ENCODE measurements around the gene ADAMTS7.
"Not testable (repeated sequence)": the region's sequence is repeated elsewhere in the genome, so short reads cannot be mapped to it uniquely, and the experiment has no call there.

The ADAMTS7 gene

DNA sequence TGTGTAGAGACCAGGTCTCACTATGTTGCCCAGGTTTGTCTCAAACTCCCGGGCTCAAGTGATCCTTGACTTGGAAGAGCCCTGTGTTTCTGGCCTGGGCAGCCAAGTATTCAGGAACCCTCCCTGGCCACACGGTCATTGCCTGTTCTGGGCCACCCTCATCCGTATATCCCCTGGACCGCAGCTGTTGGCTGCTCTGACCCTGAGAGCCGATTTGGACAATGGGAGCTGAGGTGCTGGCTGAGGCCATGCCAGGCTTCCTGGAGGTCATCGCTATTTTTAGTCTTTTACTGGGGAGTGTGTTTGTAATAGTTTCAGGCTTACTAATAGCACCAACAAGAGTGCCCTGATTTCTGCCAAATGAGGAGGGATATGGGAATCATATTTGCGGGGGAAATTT is 60.7 kb downstream of the ADAMTS7 start:
- DNase-seq, result no peak

- DNase-seq, result no peak
Observed at GRCh38 chr15:78749831-78750230, 61.4 kb downstream of the ADAMTS7 start.

DNA sequence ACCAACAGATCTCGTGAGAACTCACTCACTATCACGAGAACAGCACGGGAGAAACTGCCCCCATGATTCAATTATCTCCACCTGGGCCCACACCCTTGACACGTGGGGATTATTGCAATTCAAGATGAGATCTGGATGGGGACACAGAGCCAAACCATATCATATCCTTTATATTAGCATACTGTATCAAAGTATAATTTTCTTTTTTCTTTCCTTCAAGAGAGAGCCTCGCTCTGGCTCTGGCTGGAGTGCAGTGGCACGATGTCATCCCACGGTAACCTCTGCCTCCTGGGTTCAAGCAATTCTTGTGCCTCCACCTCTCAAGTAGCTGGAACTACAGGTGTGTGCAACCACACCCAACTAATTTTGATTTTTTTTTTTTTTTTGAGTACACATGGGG is 63.4 kb downstream of the ADAMTS7 start:
- not testable (repeated sequence) for DNase-seq

- DNase-seq, result not testable (repeated sequence)
Observed at GRCh38 chr15:78741674-78742073, 69.6 kb downstream of the ADAMTS7 start.

DNA sequence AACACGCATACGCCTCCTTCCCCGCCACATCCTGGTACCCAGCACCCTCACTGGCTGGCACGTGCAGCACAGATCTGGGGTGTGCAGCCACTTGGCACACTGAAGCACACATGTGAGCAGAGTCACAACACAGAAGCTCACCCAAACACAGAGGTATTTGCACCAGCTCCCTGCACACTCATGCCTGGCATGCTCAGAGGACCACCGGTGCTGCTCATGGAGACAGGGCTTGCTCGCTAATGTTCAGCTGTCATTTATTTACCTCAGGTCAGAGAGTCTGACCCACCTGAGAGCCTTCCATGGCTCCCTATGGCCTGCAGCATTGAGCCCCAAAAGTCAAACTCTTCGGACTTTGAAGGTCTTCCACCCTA is 70.4 kb downstream of the ADAMTS7 start:
- no peak for DNase-seq

- DNase-seq, result peak; percentile 47 to 87
Observed at GRCh38 chr15:78739996-78740903, 71.0 kb downstream of the ADAMTS7 start.

DNA sequence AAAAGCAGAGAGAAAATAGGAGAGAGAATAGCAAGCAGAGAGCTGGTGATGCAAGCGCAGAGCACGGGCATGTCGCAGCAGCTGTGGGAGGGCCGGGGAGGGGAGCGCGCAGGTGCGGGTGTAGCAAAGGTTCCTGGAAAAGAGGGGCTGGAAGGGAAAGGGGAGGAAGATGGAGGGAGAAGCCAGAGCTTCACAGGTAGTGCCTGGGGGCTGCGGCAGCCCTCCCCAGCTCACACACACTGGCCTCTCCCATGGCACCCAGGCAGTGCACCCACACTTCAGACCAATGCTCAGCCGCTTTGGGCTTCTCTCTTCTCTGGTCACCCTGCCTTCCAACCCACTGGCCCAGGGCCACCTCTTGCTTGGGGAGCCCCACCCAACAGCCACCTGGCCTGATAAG is 72.1 kb downstream of the ADAMTS7 start:
- no peak for DNase-seq

- DNase-seq, result peak; percentile 15 to 54
Observed at GRCh38 chr15:78737931-78738558, 73.2 kb downstream of the ADAMTS7 start.

DNA sequence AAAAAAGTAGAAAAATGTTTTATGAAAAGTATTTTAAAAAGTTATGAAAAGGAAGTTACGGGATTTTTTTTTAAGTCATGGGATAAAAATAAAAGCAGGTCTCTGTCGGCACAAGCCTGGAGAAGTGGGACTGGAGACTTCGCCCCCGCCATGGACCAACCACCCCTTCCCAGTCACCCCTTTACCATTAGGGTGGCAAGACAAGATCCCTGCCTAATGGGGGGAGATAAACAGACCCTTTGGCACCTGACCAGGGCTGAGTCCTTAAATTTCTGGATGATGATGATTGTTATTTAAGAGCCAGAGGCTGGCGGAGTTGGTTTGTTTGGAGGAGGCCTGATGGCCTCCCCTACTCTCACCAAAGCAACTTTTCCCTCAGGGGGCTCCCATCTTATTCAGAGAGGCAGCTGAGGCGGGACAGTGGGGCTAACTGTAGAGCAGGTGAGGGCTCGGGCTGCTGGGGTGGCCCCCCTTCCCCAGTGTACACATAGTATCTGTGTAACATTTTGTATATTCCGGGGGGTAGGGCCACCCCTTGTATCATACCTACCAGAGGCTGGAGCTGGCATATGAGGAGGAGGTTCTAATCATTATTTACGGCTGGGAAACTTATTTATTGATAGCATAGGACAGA is 74.0 kb downstream of the ADAMTS7 start:
- DNase-seq, result no peak

- peak in 1 of 2 experiments; percentile 18 for DNase-seq
Observed at GRCh38 chr15:78736286-78736685, 75.0 kb downstream of the ADAMTS7 start.

DNA sequence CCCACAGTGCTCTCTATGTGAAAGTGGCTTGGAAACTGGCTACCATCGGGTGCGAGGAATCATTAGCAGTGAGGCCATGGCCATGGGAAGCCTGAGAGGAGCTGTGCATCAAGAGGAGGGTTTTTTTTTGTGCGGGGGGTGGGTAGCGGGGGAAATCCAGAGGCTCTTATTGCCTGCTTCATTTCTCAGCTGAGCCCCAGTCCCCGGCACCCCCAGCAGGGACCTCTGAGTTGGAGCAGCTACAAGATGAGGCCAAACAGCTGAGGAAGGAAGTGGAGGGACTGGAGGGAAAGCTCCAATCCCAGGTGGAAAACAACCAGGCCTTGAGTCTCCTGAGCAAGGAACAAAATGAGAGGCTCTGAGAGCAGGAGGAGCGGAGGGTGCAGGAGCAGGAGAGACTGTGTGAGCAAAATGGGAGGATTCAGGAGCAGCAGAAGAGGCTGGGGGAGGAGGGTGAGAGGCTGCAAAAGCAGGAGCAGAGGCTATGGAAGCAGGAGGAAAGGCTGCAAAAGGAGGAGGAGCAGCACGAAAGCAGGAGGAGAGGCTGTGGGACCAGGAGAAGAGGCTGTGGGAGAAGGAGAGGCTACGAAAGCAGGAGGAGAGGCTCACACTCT is 76.7 kb downstream of the ADAMTS7 start:
- no peak for DNase-seq

DNA sequence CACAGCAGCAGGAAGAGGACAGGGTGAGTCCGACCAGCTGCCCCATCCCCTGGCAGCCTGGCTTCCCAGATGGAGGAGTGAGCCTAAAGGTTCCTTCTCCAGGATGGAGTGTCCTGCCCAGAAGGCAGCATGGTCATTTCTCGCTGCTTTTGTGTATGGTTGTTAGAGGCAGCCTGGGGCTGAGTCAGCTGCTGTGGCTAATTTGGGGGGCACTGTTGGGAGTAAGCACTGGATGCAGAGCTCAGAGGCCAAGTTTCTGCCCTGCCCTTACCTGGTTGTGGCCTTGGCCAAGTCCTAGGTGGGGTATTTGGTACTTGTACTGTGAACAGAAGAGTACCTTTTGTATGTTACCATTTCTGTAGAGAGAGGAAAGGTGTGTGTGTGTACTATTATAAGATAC is 78.6 kb downstream of the ADAMTS7 start:
- DNase-seq, result no peak

GRCh38 chr15:78730955-78731354 is 80.3 kb downstream of the ADAMTS7 start:
- no peak for DNase-seq

DNA sequence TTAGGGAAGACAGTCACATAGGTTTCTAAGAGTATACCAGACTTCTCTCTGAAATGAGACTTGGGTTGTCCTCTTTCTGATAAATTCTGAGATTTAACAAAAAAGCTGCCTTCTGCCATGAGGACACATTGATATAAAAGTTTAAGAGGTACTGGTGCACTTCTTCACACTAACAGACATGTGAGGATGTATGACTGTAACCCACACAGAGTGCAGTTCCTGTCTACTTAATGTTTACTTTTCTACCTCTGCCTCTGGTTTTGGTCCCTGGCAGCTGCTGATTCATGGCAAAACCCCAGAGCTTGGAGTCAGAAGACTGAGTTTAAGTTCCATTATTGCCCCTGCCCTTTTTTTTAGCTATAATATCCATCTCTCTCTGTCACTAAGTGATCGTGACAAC is 82.8 kb downstream of the ADAMTS7 start:
- DNase-seq, result not testable (repeated sequence)

DNA sequence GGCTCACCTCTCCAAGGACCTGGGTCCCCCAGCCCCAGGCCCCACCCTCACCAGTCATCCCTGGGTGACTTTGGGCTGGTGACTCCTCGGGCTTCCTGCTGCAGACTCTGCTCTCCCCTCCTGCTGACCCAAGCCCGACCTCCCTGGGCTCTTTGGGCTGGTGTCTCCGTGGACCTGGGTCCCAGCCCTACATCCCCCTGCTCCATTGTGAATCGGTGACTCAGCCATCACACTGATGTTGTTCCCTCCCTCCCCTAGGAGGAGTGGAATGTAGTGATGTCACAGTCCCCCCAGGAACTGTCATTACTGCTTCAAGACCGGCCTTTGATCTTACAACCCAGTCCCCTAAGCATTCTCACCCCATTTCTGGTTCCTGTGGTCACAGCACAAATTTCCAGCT is 83.7 kb downstream of the ADAMTS7 start:
- no peak for DNase-seq

- DNase-seq, result peak in 1 of 2 experiments; percentile 45
Observed at GRCh38 chr15:78726870-78727551, 84.3 kb downstream of the ADAMTS7 start.

DNA sequence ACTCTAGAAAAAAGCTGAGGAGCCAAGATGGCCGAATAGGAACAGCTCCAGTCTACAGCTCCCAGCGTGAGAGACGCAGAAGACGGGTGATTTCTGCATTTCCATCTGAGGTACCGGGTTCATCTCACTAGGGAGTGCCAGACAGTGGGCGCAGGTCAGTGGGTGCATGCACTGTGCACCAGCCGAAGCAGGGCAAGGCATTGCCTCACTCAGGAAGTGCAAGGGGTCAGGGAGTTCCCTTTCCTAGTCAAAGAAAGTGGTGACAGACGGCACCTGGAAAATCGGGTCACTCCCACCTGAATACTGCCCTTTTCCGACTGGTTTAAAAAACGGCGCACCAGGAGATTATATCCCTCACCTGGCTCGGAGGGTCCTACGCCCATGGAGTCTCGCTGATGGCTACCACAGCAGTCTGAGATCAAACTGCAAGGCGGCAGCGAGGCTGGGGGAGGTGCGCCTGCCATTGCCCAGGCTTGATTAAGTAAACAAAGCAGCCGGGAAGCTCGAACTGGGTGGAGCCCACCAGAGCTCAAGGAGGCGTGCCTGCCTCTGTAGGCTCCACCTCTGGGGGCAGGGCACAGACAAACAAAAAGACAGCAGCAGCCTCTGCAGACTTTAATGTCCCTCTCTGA is 91.3 kb downstream of the ADAMTS7 start:
- DNase-seq, result peak; percentile 0 to 29

- DNase-seq, result no peak
Observed at GRCh38 chr15:78718837-78719236, 92.4 kb downstream of the ADAMTS7 start.

DNA sequence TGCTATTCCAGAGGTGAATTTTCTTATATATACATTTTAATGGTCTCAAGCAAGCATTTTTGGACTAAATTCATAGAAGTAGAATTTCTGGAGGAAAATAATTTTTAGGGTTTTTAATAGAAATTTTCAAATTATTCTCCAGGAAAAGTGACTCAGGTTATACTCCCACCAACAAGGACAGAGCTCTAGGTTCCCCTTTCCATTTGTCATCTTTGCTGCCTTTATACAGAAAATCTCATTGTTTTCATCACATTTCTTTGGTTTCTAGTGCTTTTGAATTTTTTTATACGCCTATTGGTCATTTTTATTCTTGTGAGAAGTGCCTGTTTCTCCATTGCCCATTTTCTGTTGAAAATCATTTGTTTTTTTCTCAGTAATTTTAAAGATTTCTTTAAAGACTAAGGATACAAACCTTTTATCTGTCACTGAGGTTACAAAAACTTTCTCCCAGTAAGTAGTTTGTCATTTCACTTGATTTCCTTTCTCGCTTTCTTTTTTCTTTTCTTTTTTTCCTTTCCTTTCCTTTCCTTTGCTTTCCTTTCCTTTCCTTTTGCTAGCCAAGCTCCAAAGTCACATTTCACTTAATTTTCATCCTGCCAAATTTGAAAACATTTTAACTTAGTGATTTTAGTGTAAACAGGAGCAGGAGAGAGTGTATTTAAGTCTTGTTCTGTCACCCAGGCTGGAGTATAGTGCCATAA is 93.2 kb downstream of the ADAMTS7 start:
- DNase-seq, result no peak

GRCh38 chr15:78716651-78717050 is 94.6 kb downstream of the ADAMTS7 start:
- no peak for DNase-seq

DNA sequence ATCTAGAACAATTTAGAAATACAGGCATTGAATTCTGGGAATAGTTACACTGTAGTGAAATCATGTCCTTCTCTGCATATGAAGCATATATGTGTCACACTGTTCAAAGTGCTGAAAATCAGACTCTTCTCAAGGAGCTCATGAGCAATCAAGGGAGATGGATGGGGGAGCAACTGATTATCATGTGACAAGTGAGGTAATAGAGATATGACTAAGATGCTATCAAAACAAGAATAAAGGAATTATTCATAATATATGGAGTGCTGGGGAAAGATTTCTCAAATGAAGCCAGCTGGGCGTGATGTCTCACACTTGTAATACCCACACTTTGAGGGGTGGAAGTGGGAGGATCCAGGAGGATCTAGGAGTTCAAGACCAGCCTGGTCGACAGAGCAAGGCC is 95.3 kb downstream of the ADAMTS7 start:
- no peak for DNase-seq

GRCh38 chr15:78715434-78715833 is 95.8 kb downstream of the ADAMTS7 start:
- no peak for DNase-seq

Data from NCI-H526 (cell line).